ENCODE data around the gene WIPF1.
A peak's percentile ranks its signal among the peaks of the same experiment; 100 is the strongest.

The WIPF1 gene

GRCh38 chr2:174605687-174606086 lies 8.1 kb upstream of the WIPF1 start:
- H3K4me2 ChIP-seq (ENCODE audit: low read length, poor library complexity, severe bottlenecking), result no peak overlapping the region
- H3K27me3 ChIP-seq (ENCODE audit: control insufficient read depth in 1 of 2, insufficient read depth in 1 of 2, low read length in 2 of 2), result no peaks in the 10 kb centered on the region
- H3K23ac ChIP-seq (ENCODE audit: low read length in 2 of 2), result no peak overlapping the region
- H2AK5ac ChIP-seq (ENCODE audit: low read length, severe bottlenecking), result no peak overlapping the region
- H4K8ac ChIP-seq (ENCODE audit: low read length), result no peak overlapping the region
- H2AFZ ChIP-seq (ENCODE audit: low read depth, low read length), result no peak overlapping the region
- H4K91ac ChIP-seq (ENCODE audit: low read length), result no peak overlapping the region
- H3K18ac ChIP-seq (ENCODE audit: low read depth in 1 of 2, low read length in 2 of 2), result no peak overlapping the region
- H2BK15ac ChIP-seq (ENCODE audit: low read depth, poor library complexity, severe bottlenecking), result no peak overlapping the region
- no peak overlapping the region for H2BK5ac ChIP-seq (ENCODE audit: low read depth, low read length, poor library complexity, severe bottlenecking)
- no peak overlapping the region for H3K14ac ChIP-seq (ENCODE audit: low read length in 2 of 2)
- no peak overlapping the region for H3K27ac ChIP-seq (ENCODE audit: low read length, poor library complexity, severe bottlenecking)
- no peak overlapping the region for H2BK120ac ChIP-seq (ENCODE audit: low read depth, low read length)
- peaks cover 15% of the 10 kb centered on the region for H3K79me1 ChIP-seq (replicated peaks; ENCODE audit: low read length, poor library complexity, severe bottlenecking)
- DNase-seq, result peak; percentile 59
- H3K9ac ChIP-seq (ENCODE audit: low read length), result peak overlapping the region; percentile 66
- peaks cover 4% of the 10 kb centered on the region for H3K4me1 ChIP-seq (ENCODE audit: control insufficient read depth, insufficient read depth, low read depth, low read length)
- H3K36me3 ChIP-seq (ENCODE audit: control insufficient read depth in 1 of 2, insufficient read depth in 2 of 2, low read depth in 1 of 2, low read length in 2 of 2), result peaks cover 0 to 2% of the 10 kb centered on the region in 2 experiments
- no peak overlapping the region for H2BK12ac ChIP-seq (ENCODE audit: low read length in 2 of 2)
- no peak overlapping the region for H3K4ac ChIP-seq (ENCODE audit: low read depth in 1 of 2, low read length in 2 of 2)
- H3K4me3 ChIP-seq (ENCODE audit: insufficient read depth in 1 of 2, low read depth in 1 of 2, low read length in 2 of 2), result no peak overlapping the region
- H3K9me3 ChIP-seq (ENCODE audit: control insufficient read depth, low read length), result no peaks in the 10 kb centered on the region

- 86% methylated on average over 3 of the region's 3 CpGs for WGBS
- H4K8ac ChIP-seq (ENCODE audit: low read length), result no peak overlapping the region
- peaks cover 17% of the 10 kb centered on the region for H3K79me1 ChIP-seq (replicated peaks; ENCODE audit: low read length, poor library complexity, severe bottlenecking)
Measured at GRCh38 chr2:174603280-174603679, 5.7 kb upstream of the WIPF1 start.

GRCh38 chr2:174602745-174603144 lies 5.1 kb upstream of the WIPF1 start:
- DNase-seq, result no peak

More at GRCh38 chr2:174603280-174603679, 5.7 kb upstream of the WIPF1 start:
- Histone ChIP-seq H3K36me3 (ENCODE audit: control insufficient read depth in 1 of 2, insufficient read depth in 2 of 2, low read depth in 1 of 2, low read length in 2 of 2) (no peaks in the 10 kb centered on the region), H3K4me3 (ENCODE audit: insufficient read depth in 1 of 2, low read depth in 1 of 2, low read length in 2 of 2) (no peak overlapping the region), H3K4ac (ENCODE audit: low read depth in 1 of 2, low read length in 2 of 2) (no peak overlapping the region), H3K27ac (ENCODE audit: low read length, poor library complexity, severe bottlenecking) (no peak overlapping the region), H2BK5ac (ENCODE audit: low read depth, low read length, poor library complexity, severe bottlenecking) (no peak overlapping the region), H2BK15ac (ENCODE audit: low read depth, poor library complexity, severe bottlenecking) (no peak overlapping the region), H2AFZ (ENCODE audit: low read depth, low read length) (no peak overlapping the region), H3K9ac (ENCODE audit: low read length) (peak overlapping the region; percentile 66), H3K4me2 (ENCODE audit: low read length, poor library complexity, severe bottlenecking) (no peak overlapping the region), H3K14ac (ENCODE audit: low read length in 2 of 2) (no peak overlapping the region), H2BK12ac (ENCODE audit: low read length in 2 of 2) (no peak overlapping the region), H2BK120ac (ENCODE audit: low read depth, low read length) (no peak overlapping the region), H3K4me1 (ENCODE audit: control insufficient read depth, insufficient read depth, low read depth, low read length) (peaks cover 2% of the 10 kb centered on the region), H2AK5ac (ENCODE audit: low read length, severe bottlenecking) (no peak overlapping the region), H3K18ac (ENCODE audit: low read depth in 1 of 2, low read length in 2 of 2) (no peak overlapping the region), H3K23ac (ENCODE audit: low read length in 2 of 2) (no peak overlapping the region), H3K27me3 (ENCODE audit: control insufficient read depth in 1 of 2, insufficient read depth in 1 of 2, low read length in 2 of 2) (no peaks in the 10 kb centered on the region), H4K91ac (ENCODE audit: low read length) (no peak overlapping the region), H3K9me3 (ENCODE audit: control insufficient read depth, low read length) (no peaks in the 10 kb centered on the region)
- DNase-seq, result peak; percentile 57

GRCh38 chr2:174600349-174600748 lies 2.7 kb upstream of the WIPF1 start:
- Histone ChIP-seq H3K18ac (ENCODE audit: low read depth in 1 of 2, low read length in 2 of 2) (no peak overlapping the region), H3K4me2 (ENCODE audit: low read length, poor library complexity, severe bottlenecking) (no peak overlapping the region), H3K9me3 (ENCODE audit: control insufficient read depth, low read length) (no peaks in the 10 kb centered on the region), H2BK120ac (ENCODE audit: low read depth, low read length) (no peak overlapping the region), H3K23ac (ENCODE audit: low read length in 2 of 2) (no peak overlapping the region), H4K8ac (ENCODE audit: low read length) (no peak overlapping the region), H3K4ac (ENCODE audit: low read depth in 1 of 2, low read length in 2 of 2) (no peak overlapping the region), H2BK15ac (ENCODE audit: low read depth, poor library complexity, severe bottlenecking) (no peak overlapping the region), H3K4me1 (ENCODE audit: control insufficient read depth, insufficient read depth, low read depth, low read length) (peaks cover 3% of the 10 kb centered on the region), H3K36me3 (ENCODE audit: control insufficient read depth in 1 of 2, insufficient read depth in 2 of 2, low read depth in 1 of 2, low read length in 2 of 2) (no peaks in the 10 kb centered on the region), H2BK12ac (ENCODE audit: low read length in 2 of 2) (no peak overlapping the region), H3K9ac (ENCODE audit: low read length) (no peak overlapping the region), H2BK5ac (ENCODE audit: low read depth, low read length, poor library complexity, severe bottlenecking) (no peak overlapping the region), H3K27me3 (ENCODE audit: control insufficient read depth in 1 of 2, insufficient read depth in 1 of 2, low read length in 2 of 2) (no peaks in the 10 kb centered on the region), H3K79me1 (replicated peaks; ENCODE audit: low read length, poor library complexity, severe bottlenecking) (peaks cover 18% of the 10 kb centered on the region), H2AK5ac (ENCODE audit: low read length, severe bottlenecking) (no peak overlapping the region), H3K27ac (ENCODE audit: low read length, poor library complexity, severe bottlenecking) (no peak overlapping the region), H3K4me3 (ENCODE audit: insufficient read depth in 1 of 2, low read depth in 1 of 2, low read length in 2 of 2) (no peak overlapping the region), H4K91ac (ENCODE audit: low read length) (no peak overlapping the region), H2AFZ (ENCODE audit: low read depth, low read length) (no peak overlapping the region), H3K14ac (ENCODE audit: low read length in 2 of 2) (no peak overlapping the region)
- WGBS, result 96% methylated on average over 4 of the region's 4 CpGs
- no peak for DNase-seq

More at GRCh38 chr2:174602745-174603144, 5.1 kb upstream of the WIPF1 start:
- WGBS, result 100% methylated on average over 3 of the region's 3 CpGs
- Histone ChIP-seq H3K9me3 (ENCODE audit: control insufficient read depth, low read length) (no peaks in the 10 kb centered on the region), H3K4me3 (ENCODE audit: insufficient read depth in 1 of 2, low read depth in 1 of 2, low read length in 2 of 2) (no peak overlapping the region), H3K4me1 (ENCODE audit: control insufficient read depth, insufficient read depth, low read depth, low read length) (peaks cover 3% of the 10 kb centered on the region), H3K18ac (ENCODE audit: low read depth in 1 of 2, low read length in 2 of 2) (peak overlapping the region in 1 of 2 experiments; percentile 50), H2AFZ (ENCODE audit: low read depth, low read length) (no peak overlapping the region), H2BK15ac (ENCODE audit: low read depth, poor library complexity, severe bottlenecking) (no peak overlapping the region), H3K36me3 (ENCODE audit: control insufficient read depth in 1 of 2, insufficient read depth in 2 of 2, low read depth in 1 of 2, low read length in 2 of 2) (no peaks in the 10 kb centered on the region), H3K27ac (ENCODE audit: low read length, poor library complexity, severe bottlenecking) (no peak overlapping the region), H2BK120ac (ENCODE audit: low read depth, low read length) (no peak overlapping the region), H3K14ac (ENCODE audit: low read length in 2 of 2) (no peak overlapping the region), H2AK5ac (ENCODE audit: low read length, severe bottlenecking) (no peak overlapping the region), H3K79me1 (replicated peaks; ENCODE audit: low read length, poor library complexity, severe bottlenecking) (peaks cover 18% of the 10 kb centered on the region), H3K9ac (ENCODE audit: low read length) (peak overlapping the region; percentile 66), H4K91ac (ENCODE audit: low read length) (no peak overlapping the region), H2BK5ac (ENCODE audit: low read depth, low read length, poor library complexity, severe bottlenecking) (no peak overlapping the region), H2BK12ac (ENCODE audit: low read length in 2 of 2) (no peak overlapping the region), H3K4me2 (ENCODE audit: low read length, poor library complexity, severe bottlenecking) (no peak overlapping the region), H3K4ac (ENCODE audit: low read depth in 1 of 2, low read length in 2 of 2) (no peak overlapping the region), H3K23ac (ENCODE audit: low read length in 2 of 2) (no peak overlapping the region), H3K27me3 (ENCODE audit: control insufficient read depth in 1 of 2, insufficient read depth in 1 of 2, low read length in 2 of 2) (no peaks in the 10 kb centered on the region), H4K8ac (ENCODE audit: low read length) (no peak overlapping the region)
